Ishikawa (cell line): ENCODE data around the gene ZNF107.

Experiments used
- CEBPB ChIP-seq: IDR thresholded peaks from 2 replicates; pipeline ENCODE4 v1.6.1; 2012
- CREB1 ChIP-seq: IDR thresholded peaks from 2 replicates; pipeline ENCODE4 v1.6.1; 2012; ENCODE audit warnings: low read depth
- EGR1 ChIP-seq: IDR thresholded peaks from 2 replicates; pipeline ENCODE4 v1.6.1; 2012
- EP300 ChIP-seq: IDR thresholded peaks from 2 replicates; pipeline ENCODE4 v1.6.1; 2012; ENCODE audit warnings: borderline replicate concordance
- FOXM1 ChIP-seq: IDR thresholded peaks from 2 replicates; pipeline ENCODE4 v1.6.1; 2012; ENCODE audit warnings: low read depth, borderline replicate concordance
- NFIC ChIP-seq: IDR thresholded peaks from 2 replicates; pipeline ENCODE4 v1.6.1; 2012
- RAD21 ChIP-seq: IDR thresholded peaks from 2 replicates; pipeline ENCODE4 v1.6.1; 2012; ENCODE audit warnings: low read depth
- REST ChIP-seq: IDR thresholded peaks from 2 replicates; pipeline ENCODE4 v1.6.1; 2012; ENCODE audit warnings: low read depth, mild to moderate bottlenecking
- TAF1 ChIP-seq: IDR thresholded peaks from 2 replicates; pipeline ENCODE4 v1.6.1; 2012; ENCODE audit warnings: low read depth, mild to moderate bottlenecking
- USF1 ChIP-seq: IDR thresholded peaks from 2 replicates; pipeline ENCODE4 v1.6.1; 2012
- ZBTB7A ChIP-seq: IDR thresholded peaks from 2 replicates; pipeline ENCODE4 v1.6.1; 2012; ENCODE audit warnings: low read depth
- TF ChIP-seq, protein P1 (sequence below): IDR thresholded peaks from 2 replicates; pipeline ENCODE4 v1.6.1; 2012

DNA sequence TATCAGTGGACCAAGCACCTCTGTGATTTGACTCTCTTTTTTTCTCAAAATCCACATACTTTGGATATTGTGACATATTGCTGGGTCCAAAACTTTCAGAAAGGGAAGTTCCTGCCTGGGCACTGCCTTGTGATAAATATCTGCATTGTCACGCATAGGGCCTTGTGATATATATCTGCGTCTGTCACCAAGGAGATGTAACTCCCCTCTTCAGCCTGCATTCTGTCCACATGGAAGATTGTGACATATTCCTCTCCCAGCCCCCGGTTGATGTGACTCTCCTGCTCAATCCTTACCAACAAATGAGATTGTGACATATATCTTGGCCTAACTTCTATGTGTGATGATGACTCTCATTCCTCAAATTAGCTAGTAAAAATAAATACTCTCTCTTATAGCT, 25.4 kb upstream of the ZNF107 start:
- TF ChIP-seq, protein P1, sequence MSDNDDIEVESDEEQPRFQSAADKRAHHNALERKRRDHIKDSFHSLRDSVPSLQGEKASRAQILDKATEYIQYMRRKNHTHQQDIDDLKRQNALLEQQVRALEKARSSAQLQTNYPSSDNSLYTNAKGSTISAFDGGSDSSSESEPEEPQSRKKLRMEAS = no peak
- TF ChIP-seq FOXM1 (no peak), CREB1 (no peak), REST (no peak), CEBPB (no peak), RAD21 (no peak), NFIC (no peak), EGR1 (no peak), EP300 (no peak), ZBTB7A (no peak), TAF1 (no peak), USF1 (no peak)
